Loucy (cell line): Measurements from ENCODE around the gene USP33.

ENCODE experiments used
- H2AFZ ChIP-seq: fragments of 200-600 bp; sonication (generic); 2 replicates; pipeline ENCODE4 v1.6.0; 2016; ENCODE audit warnings: antibody characterized with exemption, mild to moderate bottlenecking, low read length, moderate library complexity
- H3F3A ChIP-seq: fragments of 200-600 bp; 2 replicates; pipeline ENCODE4 v1.6.0; 2016; ENCODE audit warnings: antibody characterized with exemption, low read depth, mild to moderate bottlenecking
- H3K27me3 ChIP-seq: fragments of 200-600 bp; sonication (generic); 2 replicates; pipeline ENCODE4 v1.6.1; 2014; ENCODE audit warnings: low read length, mild to moderate bottlenecking; ENCODE audit not compliant: insufficient read depth, poor library complexity, severe bottlenecking
- H3K36me3 ChIP-seq: fragments of 200-600 bp; sonication (generic); 2 replicates; pipeline ENCODE4 v1.6.1; 2016; ENCODE audit warnings: low read length; ENCODE audit not compliant: insufficient read depth
- H3K4me1 ChIP-seq: fragments of 200-600 bp; sonication (generic); 2 replicates; pipeline ENCODE4 v1.5.1; 2014; ENCODE audit warnings: low read length, mild to moderate bottlenecking; ENCODE audit not compliant: insufficient read depth, poor library complexity, severe bottlenecking
- H3K4me2 ChIP-seq: fragments of 200-600 bp; sonication (generic); 2 replicates; pipeline ENCODE4 v1.6.0; 2014; ENCODE audit warnings: antibody characterized with exemption, low read length, low read depth, mild to moderate bottlenecking; ENCODE audit not compliant: poor library complexity, severe bottlenecking
- H3K4me3 ChIP-seq: fragments of 200-600 bp; sonication (generic); 2 replicates; pipeline ENCODE4 v1.5.1; 2014; ENCODE audit warnings: low read length, mild to moderate bottlenecking, mixed read lengths; ENCODE audit not compliant: poor library complexity, severe bottlenecking
- H3K79me2 ChIP-seq: fragments of 200-600 bp; sonication (generic); 2 replicates; pipeline ENCODE4 v1.6.1; 2014; ENCODE audit warnings: low read length; ENCODE audit not compliant: insufficient read depth
- H3K9ac ChIP-seq: fragments of 200-600 bp; sonication (generic); 2 replicates; pipeline ENCODE4 v1.6.0; 2014; ENCODE audit warnings: mild to moderate bottlenecking, low read depth, low read length, moderate library complexity; ENCODE audit not compliant: poor library complexity, severe bottlenecking
- H3K9me2 ChIP-seq: fragments of 200-600 bp; sonication (generic); replicated peaks from 2 replicates; pipeline ENCODE4 v1.6.1; 2016; ENCODE audit warnings: low read depth, low read length, mixed read lengths
- H3K9me3 ChIP-seq: fragments of 200-600 bp; sonication (generic); 2 replicates; pipeline ENCODE4 v1.6.1; 2014; ENCODE audit warnings: mild to moderate bottlenecking, antibody characterized with exemption, low read length, low read depth; ENCODE audit not compliant: insufficient read depth
- H4K20me1 ChIP-seq: fragments of 200-600 bp; sonication (generic); 2 replicates; pipeline ENCODE4 v1.6.0; 2014; ENCODE audit warnings: antibody characterized with exemption, low read length, mild to moderate bottlenecking; ENCODE audit not compliant: insufficient read depth, poor library complexity, severe bottlenecking
- EZH2phosphoT487 ChIP-seq: fragments of 200-600 bp; IDR thresholded peaks from 2 replicates; pipeline ENCODE4 v1.6.1; 2018; ENCODE audit warnings: antibody characterized with exemption, mild to moderate bottlenecking, moderate library complexity, borderline replicate concordance
- TF ChIP-seq, protein P1 (sequence below): fragments of 200-600 bp; sonication (generic); conservative IDR thresholded peaks from 2 replicates; pipeline ENCODE4 v1.5.1; 2014; ENCODE audit warnings: mild to moderate bottlenecking, antibody characterized with exemption, low read length

Gene USP33

DNA sequence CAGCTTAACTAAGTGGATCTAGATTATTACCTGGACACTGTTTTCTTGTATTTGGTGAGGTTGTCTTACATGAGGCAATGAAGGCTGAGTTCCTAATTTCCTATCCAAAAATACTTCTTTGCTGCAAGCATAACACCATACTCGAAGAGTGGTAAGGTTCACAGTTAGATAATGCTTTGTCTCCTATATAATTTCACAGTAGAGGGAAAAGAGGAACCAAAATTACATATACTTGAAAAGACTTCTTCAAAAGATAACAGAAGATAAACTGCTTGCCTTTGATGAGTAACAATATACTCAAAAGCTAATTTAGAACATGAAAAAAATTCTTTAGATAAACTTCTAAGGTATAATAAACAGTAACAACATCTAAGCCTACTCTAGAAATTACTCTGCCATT is 20.4 kb downstream of the USP33 start:
- H3K9me2 ChIP-seq = no peaks in the 10 kb centered on the region
- no peaks in the 10 kb centered on the region for H3F3A ChIP-seq
- no peak for TF ChIP-seq EZH2phosphoT487
- TF ChIP-seq, protein P1, sequence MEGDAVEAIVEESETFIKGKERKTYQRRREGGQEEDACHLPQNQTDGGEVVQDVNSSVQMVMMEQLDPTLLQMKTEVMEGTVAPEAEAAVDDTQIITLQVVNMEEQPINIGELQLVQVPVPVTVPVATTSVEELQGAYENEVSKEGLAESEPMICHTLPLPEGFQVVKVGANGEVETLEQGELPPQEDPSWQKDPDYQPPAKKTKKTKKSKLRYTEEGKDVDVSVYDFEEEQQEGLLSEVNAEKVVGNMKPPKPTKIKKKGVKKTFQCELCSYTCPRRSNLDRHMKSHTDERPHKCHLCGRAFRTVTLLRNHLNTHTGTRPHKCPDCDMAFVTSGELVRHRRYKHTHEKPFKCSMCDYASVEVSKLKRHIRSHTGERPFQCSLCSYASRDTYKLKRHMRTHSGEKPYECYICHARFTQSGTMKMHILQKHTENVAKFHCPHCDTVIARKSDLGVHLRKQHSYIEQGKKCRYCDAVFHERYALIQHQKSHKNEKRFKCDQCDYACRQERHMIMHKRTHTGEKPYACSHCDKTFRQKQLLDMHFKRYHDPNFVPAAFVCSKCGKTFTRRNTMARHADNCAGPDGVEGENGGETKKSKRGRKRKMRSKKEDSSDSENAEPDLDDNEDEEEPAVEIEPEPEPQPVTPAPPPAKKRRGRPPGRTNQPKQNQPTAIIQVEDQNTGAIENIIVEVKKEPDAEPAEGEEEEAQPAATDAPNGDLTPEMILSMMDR = no peak
- H4K20me1 ChIP-seq = peaks cover 27% of the 10 kb centered on the region
- H3K79me2 ChIP-seq = peaks cover 31% of the 10 kb centered on the region
- H3K4me1 ChIP-seq = no peaks in the 10 kb centered on the region
- no peak overlapping the region for H3K9ac ChIP-seq
- no peak overlapping the region for H2AFZ ChIP-seq
- no peak overlapping the region for H3K4me3 ChIP-seq
- H3K9me3 ChIP-seq = no peaks in the 10 kb centered on the region
- H3K4me2 ChIP-seq = no peak overlapping the region
- no peaks in the 10 kb centered on the region for H3K27me3 ChIP-seq
- peaks cover 59% of the 10 kb centered on the region for H3K36me3 ChIP-seq

DNA sequence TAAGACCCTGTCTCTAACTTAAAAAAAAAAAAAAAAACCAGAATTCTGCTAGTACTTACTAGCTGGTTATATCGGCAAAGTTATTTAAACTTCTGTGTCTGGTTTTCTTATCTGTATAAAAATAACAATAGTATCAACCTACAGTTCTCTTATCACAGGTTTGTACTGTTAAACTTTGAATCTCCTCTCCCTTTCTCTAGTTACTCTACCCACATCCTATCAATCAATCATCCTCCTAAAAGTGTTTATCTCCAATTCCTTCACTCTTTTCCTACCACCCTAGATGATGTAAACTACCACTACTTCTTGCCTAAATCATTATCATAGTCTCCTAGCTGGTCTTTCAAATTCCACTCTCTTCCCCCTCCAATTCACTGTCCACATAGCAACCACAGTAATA is 27.6 kb downstream of the USP33 start:
- H3K4me3 ChIP-seq = no peak overlapping the region
- H4K20me1 ChIP-seq = peaks cover 2% of the 10 kb centered on the region
- no peak for TF ChIP-seq EZH2phosphoT487
- TF ChIP-seq, protein P1 = no peak
- H3K9ac ChIP-seq = no peak overlapping the region
- no peak overlapping the region for H3K4me2 ChIP-seq
- H3K9me3 ChIP-seq = no peaks in the 10 kb centered on the region
- no peaks in the 10 kb centered on the region for H3F3A ChIP-seq
- no peaks in the 10 kb centered on the region for H3K9me2 ChIP-seq
- no peak overlapping the region for H2AFZ ChIP-seq
- H3K4me1 ChIP-seq = no peaks in the 10 kb centered on the region
- H3K27me3 ChIP-seq = no peaks in the 10 kb centered on the region
- no peaks in the 10 kb centered on the region for H3K79me2 ChIP-seq
- peaks cover 76% of the 10 kb centered on the region; the same call in 1 of the 2 replicates for H3K36me3 ChIP-seq

DNA sequence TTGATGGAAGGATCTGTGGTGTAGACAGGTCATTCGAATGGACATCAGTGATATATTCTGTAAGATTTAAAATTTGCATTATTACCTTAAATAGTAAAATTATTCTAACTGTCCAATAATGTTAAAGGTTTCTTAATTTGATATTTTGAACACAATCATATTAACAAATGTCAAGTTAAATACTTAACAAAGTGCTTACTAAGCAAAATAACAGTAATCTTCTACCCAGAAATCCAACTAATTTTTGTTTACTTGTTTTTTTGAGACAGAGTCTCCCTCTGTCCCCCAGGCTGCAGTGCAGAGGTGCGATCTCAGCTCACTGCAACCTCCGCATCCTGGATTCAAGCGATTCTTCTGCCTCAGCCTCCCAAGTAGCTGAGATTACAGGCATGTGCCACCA is 33.9 kb downstream of the USP33 start:
- Histone ChIP-seq H3K79me2 (no peaks in the 10 kb centered on the region), H3K9ac (no peak overlapping the region), H3K4me2 (no peak overlapping the region), H2AFZ (no peak overlapping the region), H3K36me3 (peaks cover 96% of the 10 kb centered on the region), H3K9me2 (no peaks in the 10 kb centered on the region), H3K4me3 (no peak overlapping the region), H3K4me1 (no peaks in the 10 kb centered on the region), H3K27me3 (no peaks in the 10 kb centered on the region), H4K20me1 (no peaks in the 10 kb centered on the region), H3F3A (0 out of 2 replicates have a peak, but pooled peaks cover 3% of the 10 kb centered on the region), H3K9me3 (no peaks in the 10 kb centered on the region)
- TF ChIP-seq, protein P1 = no peak
- no peak for TF ChIP-seq EZH2phosphoT487
